HG03469 (cell line): ENCODE data around the gene PLXNA4.

Experiments used
- ATAC-seq: cut with Tn5 transposase; IDR thresholded peaks from one replicate; pipeline ENCODE4 v1.9.1; 2021; ENCODE audit warnings: mild to moderate bottlenecking, moderate library complexity, moderate number of reproducible peaks; ENCODE audit not compliant: unreplicated experiment

Gene PLXNA4

GRCh38 chr7:132279718-132280117 lies 296.6 kb downstream of the PLXNA4 start:
- ATAC-seq = no peak

- ATAC-seq = no peak
Measured at GRCh38 chr7:132276976-132277725, 299.1 kb downstream of the PLXNA4 start.

GRCh38 chr7:132276234-132276630 lies 300.0 kb downstream of the PLXNA4 start:
- no peak for ATAC-seq

GRCh38 chr7:132275416-132276233 lies 300.6 kb downstream of the PLXNA4 start:
- ATAC-seq = no peak

- ATAC-seq = no peak
Measured at GRCh38 chr7:132272763-132273371, 303.4 kb downstream of the PLXNA4 start.

- ATAC-seq = no peak
Measured at GRCh38 chr7:132270517-132270916, 305.8 kb downstream of the PLXNA4 start.

- no peak for ATAC-seq
Measured at GRCh38 chr7:132269718-132270117, 306.6 kb downstream of the PLXNA4 start.

- no peak for ATAC-seq
Measured at GRCh38 chr7:132263151-132263550, 313.1 kb downstream of the PLXNA4 start.

- no peak for ATAC-seq
Measured at GRCh38 chr7:132262160-132262470, 314.2 kb downstream of the PLXNA4 start.

GRCh38 chr7:132261327-132262159 lies 314.7 kb downstream of the PLXNA4 start:
- ATAC-seq = no peak

GRCh38 chr7:132258231-132258630 lies 318.0 kb downstream of the PLXNA4 start:
- ATAC-seq = no peak

GRCh38 chr7:132257253-132257652 lies 319.0 kb downstream of the PLXNA4 start:
- no peak for ATAC-seq

- ATAC-seq = no peak
Measured at GRCh38 chr7:132256721-132257212, 319.5 kb downstream of the PLXNA4 start.

- ATAC-seq = no peak
Measured at GRCh38 chr7:132255898-132256297, 320.4 kb downstream of the PLXNA4 start.

GRCh38 chr7:132255115-132255797 lies 321.0 kb downstream of the PLXNA4 start:
- ATAC-seq = no peak

- ATAC-seq = no peak
Measured at GRCh38 chr7:132254455-132254854, 321.8 kb downstream of the PLXNA4 start.

GRCh38 chr7:132252793-132253100 lies 323.5 kb downstream of the PLXNA4 start:
- ATAC-seq = no peak

GRCh38 chr7:132251327-132251659 lies 325.0 kb downstream of the PLXNA4 start:
- ATAC-seq = no peak

- no peak for ATAC-seq
Measured at GRCh38 chr7:132250480-132251326, 325.6 kb downstream of the PLXNA4 start.
